ENCODE data around the gene RNLS.

- TF ChIP-seq CTCF (conservative IDR thresholded peaks at IDR 0.05 in 1 of 2, IDR thresholded peaks at IDR 0.05 in 1 of 2; ENCODE audit: extremely low read depth in 1 of 2, insufficient read depth in 1 of 2, low read depth in 1 of 2, low read length in 2 of 2) (no peak), EZH2 (IDR thresholded peaks at IDR 0.05; ENCODE audit: borderline replicate concordance, low read length) (no peak)
Observed at GRCh38 chr10:88379575-88379974, 203.5 kb downstream of the RNLS start.

All from mammary epithelial cell (primary cell).